Fibroblast of lung (primary cell): ENCODE data around the gene NPR1.

ENCODE experiments used
- EZH2 ChIP-seq: IDR thresholded peaks from 2 replicates; pipeline ENCODE4 v1.5.1; 2012; ENCODE audit warnings: low read length, control low read depth, mild to moderate bottlenecking; ENCODE audit errors: missing control alignments
- TF ChIP-seq, protein P1 (sequence below), 2 donors: IDR thresholded peaks in 1 of 2; conservative IDR thresholded peaks in 1 of 2; 1 replicate in 1 of 2; 2 replicates in 1 of 2; pipeline ENCODE4 v1.5.1; 2011 to 2012; ENCODE audit warnings: low read length in 2 of 2, control low read depth in 1 of 2, inconsistent platforms in 1 of 2, low read depth in 1 of 2, mild to moderate bottlenecking in 1 of 2

DNA sequence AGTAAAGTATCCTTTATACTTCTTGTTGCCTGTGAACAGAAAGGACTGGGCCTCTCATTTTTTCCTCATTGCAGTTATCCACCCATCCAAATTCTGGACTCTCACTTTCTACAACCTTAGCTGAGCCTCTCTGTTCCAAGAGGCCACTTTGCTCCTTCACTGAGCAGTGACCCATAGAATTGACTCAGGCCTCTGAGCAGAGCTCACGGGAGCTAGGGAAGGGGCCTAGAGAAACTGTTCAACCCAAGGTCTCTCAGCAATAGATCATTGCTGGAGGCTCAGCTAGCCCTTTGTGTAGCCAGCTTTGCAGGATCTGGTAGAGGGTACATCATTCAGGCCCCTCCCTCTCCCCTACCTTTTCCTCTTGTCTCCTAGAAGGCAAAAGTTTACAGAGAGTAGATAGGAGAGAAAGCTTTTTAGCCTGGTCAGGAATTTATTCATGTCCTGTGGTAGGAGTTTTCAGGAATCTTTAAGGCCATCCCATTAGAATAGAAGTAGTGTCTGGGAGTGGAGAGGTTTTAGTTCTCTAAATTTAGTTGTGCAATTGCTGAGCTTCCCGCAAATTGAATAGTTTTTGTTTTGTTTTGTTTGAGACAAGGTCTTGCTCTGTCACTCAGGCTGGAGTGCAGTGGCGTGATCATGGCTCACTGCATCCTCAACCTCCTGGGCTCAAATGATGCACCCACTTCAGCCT lies 56.1 kb downstream of the NPR1 start:
- TF ChIP-seq, protein P1, sequence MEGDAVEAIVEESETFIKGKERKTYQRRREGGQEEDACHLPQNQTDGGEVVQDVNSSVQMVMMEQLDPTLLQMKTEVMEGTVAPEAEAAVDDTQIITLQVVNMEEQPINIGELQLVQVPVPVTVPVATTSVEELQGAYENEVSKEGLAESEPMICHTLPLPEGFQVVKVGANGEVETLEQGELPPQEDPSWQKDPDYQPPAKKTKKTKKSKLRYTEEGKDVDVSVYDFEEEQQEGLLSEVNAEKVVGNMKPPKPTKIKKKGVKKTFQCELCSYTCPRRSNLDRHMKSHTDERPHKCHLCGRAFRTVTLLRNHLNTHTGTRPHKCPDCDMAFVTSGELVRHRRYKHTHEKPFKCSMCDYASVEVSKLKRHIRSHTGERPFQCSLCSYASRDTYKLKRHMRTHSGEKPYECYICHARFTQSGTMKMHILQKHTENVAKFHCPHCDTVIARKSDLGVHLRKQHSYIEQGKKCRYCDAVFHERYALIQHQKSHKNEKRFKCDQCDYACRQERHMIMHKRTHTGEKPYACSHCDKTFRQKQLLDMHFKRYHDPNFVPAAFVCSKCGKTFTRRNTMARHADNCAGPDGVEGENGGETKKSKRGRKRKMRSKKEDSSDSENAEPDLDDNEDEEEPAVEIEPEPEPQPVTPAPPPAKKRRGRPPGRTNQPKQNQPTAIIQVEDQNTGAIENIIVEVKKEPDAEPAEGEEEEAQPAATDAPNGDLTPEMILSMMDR (conservative IDR thresholded peaks at IDR 0.05 in 1 of 2, IDR thresholded peaks at IDR 0.05 in 1 of 2; ENCODE audit: low read depth in 1 of 2, low read length in 2 of 2) = no peak
- TF ChIP-seq EZH2 = no peak
